Measurements from ENCODE around the gene CYP21A2.
"Not testable (repeated sequence)": the region's sequence is repeated elsewhere in the genome, so short reads cannot be mapped to it uniquely, and the experiment has no call there.

Gene CYP21A2

GRCh38 chr6:32050562-32050961 lies 12.3 kb downstream of the CYP21A2 start:
- no peak overlapping the region for H3K4me3 ChIP-seq (ENCODE audit: low read depth, low read length)
- DNase-seq (ENCODE audit: low read depth), result no peak
- TF ChIP-seq MAX (IDR thresholded peaks at IDR 0.05; ENCODE audit: low read depth, low read length) (no peak), POLR2A (IDR thresholded peaks at IDR 0.05; ENCODE audit: extremely low read depth, insufficient read length) (no peak), MYC (IDR thresholded peaks at IDR 0.05; ENCODE audit: low read depth, low read length) (no peak), CTCF (IDR thresholded peaks at IDR 0.05; ENCODE audit: low read depth, low read length) (no peak)

- DNase-seq (ENCODE audit: low read depth); H3K4me3 ChIP-seq (ENCODE audit: low read depth, low read length): not testable (repeated sequence)
These were observed 14.4 kb downstream of the CYP21A2 start for GRCh38 chr6:32052626-32053025.

GRCh38 chr6:32053314-32053713 lies 15.1 kb downstream of the CYP21A2 start:
- not testable (repeated sequence) for DNase-seq (ENCODE audit: low read depth); H3K4me3 ChIP-seq (ENCODE audit: low read depth, low read length)

GRCh38 chr6:32055756-32056155 lies 17.5 kb downstream of the CYP21A2 start:
- not testable (repeated sequence) for DNase-seq (ENCODE audit: low read depth); H3K4me3 ChIP-seq (ENCODE audit: low read depth, low read length)

- DNase-seq (ENCODE audit: low read depth), result no peak
- TF ChIP-seq MYC (IDR thresholded peaks at IDR 0.05; ENCODE audit: low read depth, low read length), result no peak
- TF ChIP-seq POLR2A (IDR thresholded peaks at IDR 0.05; ENCODE audit: extremely low read depth, insufficient read length), result no peak
- no peak for TF ChIP-seq MAX (IDR thresholded peaks at IDR 0.05; ENCODE audit: low read depth, low read length)
- H3K4me3 ChIP-seq (ENCODE audit: low read depth, low read length), result no peak overlapping the region
These were observed 18.0 kb downstream of the CYP21A2 start for GRCh38 chr6:32056254-32056653.

- DNase-seq (ENCODE audit: low read depth), result no peak
- H3K4me3 ChIP-seq (ENCODE audit: low read depth, low read length), result no peak overlapping the region
- TF ChIP-seq MAX (IDR thresholded peaks at IDR 0.05; ENCODE audit: low read depth, low read length) (no peak), POLR2A (IDR thresholded peaks at IDR 0.05; ENCODE audit: extremely low read depth, insufficient read length) (no peak), CTCF (IDR thresholded peaks at IDR 0.05; ENCODE audit: low read depth, low read length) (no peak), MYC (IDR thresholded peaks at IDR 0.05; ENCODE audit: low read depth, low read length) (no peak)
These were observed 19.8 kb downstream of the CYP21A2 start for GRCh38 chr6:32057966-32058365.

GRCh38 chr6:32058511-32058963 lies 20.3 kb downstream of the CYP21A2 start:
- DNase-seq (ENCODE audit: low read depth), result no peak

More at GRCh38 chr6:32058511-32058963, 20.3 kb downstream of the CYP21A2 start:
- no peak for TF ChIP-seq MAX (IDR thresholded peaks at IDR 0.05; ENCODE audit: low read depth, low read length)
- TF ChIP-seq POLR2A (IDR thresholded peaks at IDR 0.05; ENCODE audit: extremely low read depth, insufficient read length), result no peak
- no peak for TF ChIP-seq CTCF (IDR thresholded peaks at IDR 0.05; ENCODE audit: low read depth, low read length)
- TF ChIP-seq MYC (IDR thresholded peaks at IDR 0.05; ENCODE audit: low read depth, low read length), result no peak
- H3K4me3 ChIP-seq (ENCODE audit: low read depth, low read length), result no peak overlapping the region
